IMR-90 (cell line): ENCODE results near the gene SAP30BP.
"Not testable (repeated sequence)": the region's sequence is repeated elsewhere in the genome, so short reads cannot be mapped to it uniquely, and the experiment has no call there.

ENCODE experiments used
- CTCF ChIP-seq: conservative IDR thresholded peaks from 2 replicates; pipeline ENCODE4 v1.5.1; 2012; ENCODE audit warnings: mild to moderate bottlenecking, low read depth, low read length, improper control_type of control experiment
- POLR2A ChIP-seq: IDR thresholded peaks from 2 replicates; pipeline ENCODE4 v1.6.1; 2012; ENCODE audit warnings: mild to moderate bottlenecking, low read depth, low read length
- RCOR1 ChIP-seq: IDR thresholded peaks from 2 replicates; pipeline ENCODE4 v1.6.1; 2012; ENCODE audit warnings: mild to moderate bottlenecking, low read length, improper control_type of control experiment; ENCODE audit not compliant: insufficient replicate concordance
- RFX5 ChIP-seq: IDR thresholded peaks from 2 replicates; pipeline ENCODE4 v1.8.0; 2012; ENCODE audit warnings: low read depth, mild to moderate bottlenecking, low read length, moderate library complexity

GRCh38 chr17:75638039-75638438 lies 29.1 kb upstream of the SAP30BP start:
- not testable (repeated sequence) for TF ChIP-seq RCOR1, POLR2A, CTCF, RFX5
